Effector memory CD4-positive, alpha-beta T cell (primary cell): Measurements from ENCODE around the gene AIM2.
"Not testable (repeated sequence)": the region's sequence is repeated elsewhere in the genome, so short reads cannot be mapped to it uniquely, and the experiment has no call there.

ENCODE experiments used
- DNase-seq, 3 donors: peaks; one replicate each; pipeline ENCODE4 v3.0.0-alpha.2; 2020
- H3K27ac ChIP-seq: 2 replicates; pipeline ENCODE4 v1.7.0; 2013; ENCODE audit warnings: mild to moderate bottlenecking, low read length, moderate library complexity; ENCODE audit not compliant: insufficient read depth, poor library complexity, severe bottlenecking
- H3K27me3 ChIP-seq: replicated peaks from 2 replicates; pipeline ENCODE4 v1.7.0; 2013; ENCODE audit warnings: mild to moderate bottlenecking, low read length; ENCODE audit not compliant: insufficient read depth, control insufficient read depth, poor library complexity, severe bottlenecking
- H3K36me3 ChIP-seq: 2 replicates; pipeline ENCODE4 v1.7.0; 2013; ENCODE audit warnings: mild to moderate bottlenecking, low read length, moderate library complexity; ENCODE audit not compliant: control insufficient read depth, insufficient read depth
- H3K4me1 ChIP-seq: 2 replicates; pipeline ENCODE4 v1.7.0; 2013; ENCODE audit warnings: low read length, mild to moderate bottlenecking; ENCODE audit not compliant: control insufficient read depth, insufficient read depth, poor library complexity, severe bottlenecking
- H3K4me3 ChIP-seq: 2 replicates; pipeline ENCODE4 v1.7.0; 2013; ENCODE audit warnings: low read length, low read depth, mild to moderate bottlenecking; ENCODE audit not compliant: insufficient read depth, poor library complexity, severe bottlenecking
- H3K9me3 ChIP-seq: 2 replicates; pipeline ENCODE4 v1.7.0; 2013; ENCODE audit warnings: mild to moderate bottlenecking, low read length, moderate library complexity; ENCODE audit not compliant: control insufficient read depth

Gene AIM2

DNA sequence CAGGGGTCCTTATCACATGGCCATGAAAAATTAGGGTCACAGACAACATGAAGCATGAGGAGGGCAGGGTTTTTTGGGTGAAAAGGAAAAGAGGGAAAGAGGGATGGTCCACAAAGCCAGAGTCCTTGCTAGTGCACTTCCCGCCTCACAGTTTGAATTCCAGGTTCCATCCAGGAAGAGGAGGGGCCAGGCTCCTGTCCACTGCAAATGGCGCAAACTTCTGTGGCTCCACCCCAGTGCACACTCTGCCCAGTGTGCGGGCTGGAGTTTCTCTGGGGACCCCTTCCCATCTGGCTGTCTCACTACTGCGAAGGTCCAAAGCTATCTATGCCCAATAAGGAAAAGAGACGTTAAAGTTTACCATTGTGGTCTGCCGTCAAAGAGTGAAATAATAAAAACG is 17.8 kb downstream of the AIM2 start:
- Histone ChIP-seq H3K4me3 (no peak overlapping the region), H3K4me1 (peaks cover 4% of the 10 kb centered on the region), H3K9me3 (no peaks in the 10 kb centered on the region), H3K27me3 (no peaks in the 10 kb centered on the region), H3K36me3 (peaks cover 19% of the 10 kb centered on the region), H3K27ac (no peak overlapping the region)
- no peak for DNase-seq

DNA sequence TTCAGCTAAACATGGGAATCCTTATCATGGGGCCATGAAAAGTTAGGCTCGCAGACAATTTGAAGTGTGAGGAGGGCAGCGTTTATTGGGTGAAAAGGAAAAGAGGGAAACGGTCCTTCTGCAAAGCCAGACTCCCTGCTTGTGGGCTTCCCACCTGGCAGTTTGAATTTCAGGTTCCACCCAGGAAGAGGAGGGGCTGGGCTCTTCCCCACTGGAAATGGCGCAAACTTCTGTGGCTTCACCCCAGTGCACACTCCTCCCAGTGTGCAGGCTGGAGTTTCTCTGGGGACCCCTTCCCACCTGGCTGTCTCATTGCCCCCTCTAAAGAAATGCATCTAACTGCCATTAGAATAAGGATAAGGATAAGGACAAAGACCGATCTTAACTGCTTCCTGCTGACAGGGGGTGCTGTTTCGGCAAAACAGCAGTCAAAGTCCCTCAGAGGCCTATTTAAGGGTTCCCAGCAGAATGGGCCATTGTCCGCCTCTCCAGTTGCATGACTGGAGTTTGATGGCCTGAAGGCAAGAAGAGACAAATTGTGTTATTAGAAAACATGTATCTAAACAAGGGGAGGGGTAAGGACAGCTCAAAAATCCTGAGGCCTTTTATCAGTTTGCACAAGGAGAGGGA is 20.4 kb downstream of the AIM2 start:
- peaks cover 41% of the 10 kb centered on the region for H3K36me3 ChIP-seq
- H3K27ac ChIP-seq = no peak overlapping the region
- H3K27me3 ChIP-seq = no peaks in the 10 kb centered on the region
- no peak overlapping the region for H3K4me3 ChIP-seq
- no peaks in the 10 kb centered on the region for H3K9me3 ChIP-seq
- peaks cover 4% of the 10 kb centered on the region for H3K4me1 ChIP-seq
- no peak for DNase-seq

DNA sequence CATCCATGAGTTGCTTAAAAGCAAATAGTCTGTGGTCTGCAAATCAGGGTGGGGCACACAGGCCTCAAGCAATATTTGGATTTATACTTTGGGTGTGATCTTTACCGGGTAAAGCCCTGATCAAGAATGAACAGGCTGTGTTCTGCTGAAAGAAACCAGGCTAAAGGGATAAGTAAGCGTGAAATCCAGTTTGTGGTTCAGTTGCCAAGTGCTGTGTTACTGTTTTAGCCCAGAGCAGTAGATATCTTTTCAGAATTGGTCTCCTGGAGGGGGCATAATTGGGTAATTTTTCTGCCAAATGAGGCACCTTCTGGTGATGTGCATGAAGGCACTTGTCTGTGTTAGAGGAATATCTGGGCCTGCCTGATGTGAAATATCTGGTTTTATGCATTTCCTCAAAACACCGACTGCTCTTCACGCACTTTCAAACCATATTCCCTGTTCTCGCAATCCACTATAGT is 21.4 kb downstream of the AIM2 start:
- H3K27ac ChIP-seq = no peak overlapping the region
- H3K4me1 ChIP-seq = peaks cover 4% of the 10 kb centered on the region
- peaks cover 51% of the 10 kb centered on the region for H3K36me3 ChIP-seq
- H3K9me3 ChIP-seq = no peaks in the 10 kb centered on the region
- H3K4me3 ChIP-seq = no peak overlapping the region
- no peaks in the 10 kb centered on the region for H3K27me3 ChIP-seq
- DNase-seq = no peak

GRCh38 chr1:159054427-159054826 is 22.1 kb downstream of the AIM2 start:
- no peak overlapping the region for H3K27ac ChIP-seq
- no peak overlapping the region for H3K4me3 ChIP-seq
- no peak for DNase-seq
- peaks cover 4% of the 10 kb centered on the region for H3K4me1 ChIP-seq
- no peaks in the 10 kb centered on the region for H3K27me3 ChIP-seq
- peaks cover 59% of the 10 kb centered on the region for H3K36me3 ChIP-seq
- H3K9me3 ChIP-seq = no peaks in the 10 kb centered on the region

DNA sequence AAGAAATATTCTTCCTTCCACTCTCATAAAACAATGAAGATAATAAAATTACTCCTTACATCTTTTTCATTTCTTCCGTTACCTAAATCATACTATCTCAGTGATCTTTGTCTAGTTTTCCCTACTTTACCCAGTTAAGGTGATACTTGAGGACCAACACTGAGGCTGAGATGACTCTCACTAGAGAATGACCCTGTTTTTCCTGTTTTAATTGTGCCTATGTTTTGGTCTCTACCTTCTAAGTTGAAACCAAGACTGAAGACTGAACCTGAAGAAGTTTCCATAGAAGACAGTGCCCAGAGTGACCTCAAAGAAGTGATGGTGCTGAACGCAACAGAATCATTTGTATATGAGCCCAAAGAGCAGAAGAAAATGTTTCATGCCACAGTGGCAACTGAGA is 25.1 kb downstream of the AIM2 start:
- DNase-seq = no peak
- H3K27ac ChIP-seq = no peak overlapping the region
- no peaks in the 10 kb centered on the region for H3K27me3 ChIP-seq
- H3K4me3 ChIP-seq = no peak overlapping the region
- peaks cover 67% of the 10 kb centered on the region for H3K36me3 ChIP-seq
- no peaks in the 10 kb centered on the region for H3K9me3 ChIP-seq
- H3K4me1 ChIP-seq = peaks cover 4% of the 10 kb centered on the region

- not testable (repeated sequence) for H3K4me3 ChIP-seq, DNase-seq, H3K4me1 ChIP-seq, H3K9me3 ChIP-seq, H3K27me3 ChIP-seq, H3K27ac ChIP-seq
- peaks cover 55% of the 10 kb centered on the region for H3K36me3 ChIP-seq
These were observed 30.1 kb downstream of the AIM2 start for GRCh38 chr1:159046486-159046885.

DNA sequence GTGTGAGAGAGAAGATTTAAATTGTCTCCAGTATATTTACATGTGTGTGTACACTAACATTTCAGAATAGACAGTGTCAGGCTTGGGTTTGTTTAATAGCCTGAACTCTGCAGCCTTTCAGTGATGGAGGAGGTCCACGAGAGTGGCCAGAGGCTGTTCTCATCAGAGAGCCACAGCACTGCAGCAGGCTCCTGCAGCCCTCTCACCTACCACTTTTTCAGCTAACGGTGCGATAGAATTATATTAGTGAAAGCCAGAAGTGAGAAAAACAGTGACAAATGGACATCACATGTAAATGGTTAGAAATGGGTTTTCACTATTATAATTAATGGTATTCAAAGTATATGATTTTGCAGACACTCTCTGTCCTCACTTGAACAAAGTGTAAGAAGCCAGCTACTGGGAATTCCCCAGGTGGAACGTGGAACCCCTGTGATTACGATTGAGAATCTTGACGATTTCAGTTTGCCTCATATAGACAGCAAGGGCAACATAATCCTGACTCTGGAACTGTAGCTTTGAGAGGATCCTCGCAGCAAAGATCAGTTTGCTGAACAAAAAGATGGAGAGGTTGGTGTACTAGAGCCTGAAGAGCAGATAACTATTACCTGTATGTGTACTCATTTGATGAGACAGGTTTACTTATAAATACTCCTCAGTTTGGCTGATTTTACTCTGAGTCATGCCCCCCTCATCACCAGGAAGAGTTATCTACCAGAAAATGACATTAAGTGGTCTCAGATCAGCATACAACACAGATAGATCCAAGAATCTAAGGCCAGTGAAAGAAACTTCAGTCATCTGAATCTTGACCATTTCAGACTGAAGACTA is 35.5 kb downstream of the AIM2 start:
- DNase-seq = no peak
- Histone ChIP-seq H3K4me1 (peaks cover 3% of the 10 kb centered on the region), H3K27me3 (no peaks in the 10 kb centered on the region), H3K27ac (peak overlapping the region; percentile 22), H3K36me3 (peaks cover 75% of the 10 kb centered on the region), H3K9me3 (no peaks in the 10 kb centered on the region), H3K4me3 (no peak overlapping the region)

DNA sequence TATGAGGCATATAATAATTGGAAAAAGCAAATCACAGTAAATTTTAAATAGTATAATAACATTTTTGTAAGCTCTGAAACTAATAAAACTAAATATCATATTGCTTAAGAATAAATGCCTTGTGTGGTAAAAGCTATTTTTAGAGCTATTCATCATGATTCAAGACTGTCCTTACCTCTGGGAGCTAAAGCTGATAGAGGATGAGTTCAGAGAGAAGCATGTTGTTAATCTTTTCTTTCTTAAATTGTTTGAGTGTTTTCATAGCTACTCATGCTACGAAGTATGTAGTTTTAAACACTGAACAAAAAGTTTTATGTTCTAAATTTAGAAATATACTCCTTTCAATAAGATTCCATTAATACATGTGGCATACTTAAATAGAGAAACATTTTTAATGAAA is 36.4 kb downstream of the AIM2 start:
- Histone ChIP-seq H3K9me3 (no peaks in the 10 kb centered on the region), H3K4me1 (no peaks in the 10 kb centered on the region), H3K27me3 (no peaks in the 10 kb centered on the region), H3K4me3 (no peak overlapping the region), H3K27ac (no peak overlapping the region), H3K36me3 (peaks cover 76% of the 10 kb centered on the region)
- no peak for DNase-seq

- H3K27ac ChIP-seq = no peak overlapping the region
- DNase-seq = no peak
- no peaks in the 10 kb centered on the region for H3K27me3 ChIP-seq
- H3K36me3 ChIP-seq = peaks cover 69% of the 10 kb centered on the region
- peaks cover 4% of the 10 kb centered on the region for H3K4me1 ChIP-seq
- no peak overlapping the region for H3K4me3 ChIP-seq
- no peaks in the 10 kb centered on the region for H3K9me3 ChIP-seq
These were observed 45.6 kb downstream of the AIM2 start for GRCh38 chr1:159030877-159031447.

DNA sequence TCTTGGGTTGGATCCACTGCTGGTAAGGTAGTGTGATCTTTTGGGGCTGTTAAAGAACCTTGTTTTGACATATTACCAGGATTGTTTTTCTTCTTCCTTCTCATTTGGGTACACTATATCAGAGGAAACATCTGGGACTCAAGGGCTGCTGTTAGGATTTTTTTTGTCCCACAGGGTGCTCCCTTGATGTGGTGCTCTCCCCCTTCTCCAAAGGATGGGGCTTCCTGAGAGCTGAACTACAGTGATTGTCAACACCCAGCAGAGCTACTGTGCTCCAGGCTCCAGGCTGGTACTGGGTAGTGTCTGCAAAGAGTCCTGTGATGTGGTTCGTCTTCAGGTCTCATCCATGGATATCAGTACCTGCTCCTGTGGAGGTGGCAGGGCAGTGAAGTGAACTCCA is 46.3 kb downstream of the AIM2 start:
- no peak for DNase-seq
- H3K9me3 ChIP-seq = no peaks in the 10 kb centered on the region
- H3K36me3 ChIP-seq = peaks cover 65% of the 10 kb centered on the region
- no peak overlapping the region for H3K4me3 ChIP-seq
- peaks cover 4% of the 10 kb centered on the region for H3K4me1 ChIP-seq
- no peaks in the 10 kb centered on the region for H3K27me3 ChIP-seq
- no peak overlapping the region for H3K27ac ChIP-seq
